ENCODE measurements around the gene SNCG.
"Not testable (repeated sequence)": the region's sequence is repeated elsewhere in the genome, so short reads cannot be mapped to it uniquely, and the experiment has no call there.

Gene SNCG

DNA sequence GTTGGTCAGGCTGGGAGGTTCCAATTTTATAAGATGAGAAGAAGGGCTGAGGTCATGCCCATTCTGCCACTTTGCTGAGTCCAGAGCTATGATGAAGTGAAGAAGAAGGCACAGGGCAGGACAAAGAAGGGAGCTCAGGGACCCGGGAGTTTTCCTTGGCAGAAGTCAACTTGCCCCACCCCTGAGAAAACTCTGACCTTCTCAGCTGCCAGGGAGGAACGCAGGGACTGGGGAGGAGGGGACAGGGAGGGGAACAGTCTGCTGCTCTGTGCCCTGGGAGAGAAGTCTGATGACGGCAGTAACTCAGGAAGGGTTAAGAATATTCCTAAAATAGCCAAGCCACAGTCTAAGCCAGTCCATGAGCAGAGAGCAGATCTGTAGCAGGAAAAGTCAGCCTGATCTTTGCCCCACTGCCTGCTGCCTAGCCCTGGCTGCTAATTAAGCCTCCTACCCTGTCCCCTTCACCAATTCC, 21.6 kb downstream of the SNCG start:
- DNase-seq, result no peak

- not testable (repeated sequence) for DNase-seq
Measured at GRCh38 chr10:86981020-86981419, 22.6 kb downstream of the SNCG start.

DNA sequence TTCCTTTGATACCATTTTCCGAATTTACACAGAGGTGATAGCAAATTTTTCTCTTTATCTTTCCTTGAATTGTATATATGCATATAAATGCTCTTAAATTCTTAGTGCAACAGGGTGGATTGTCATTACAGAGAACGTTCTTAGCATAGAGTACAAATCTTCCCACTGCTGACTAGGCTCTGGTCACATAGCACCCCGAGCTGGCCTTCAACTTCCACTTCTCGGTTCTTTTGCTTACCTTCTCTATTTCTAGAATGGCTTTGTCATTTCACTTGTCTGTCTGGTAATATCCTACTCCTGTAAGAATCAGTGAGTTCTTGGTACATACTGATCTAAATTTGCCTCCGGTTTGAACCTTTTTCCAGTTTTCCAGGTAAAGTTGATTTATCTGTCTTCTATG, 23.3 kb downstream of the SNCG start:
- DNase-seq, result no peak

DNA sequence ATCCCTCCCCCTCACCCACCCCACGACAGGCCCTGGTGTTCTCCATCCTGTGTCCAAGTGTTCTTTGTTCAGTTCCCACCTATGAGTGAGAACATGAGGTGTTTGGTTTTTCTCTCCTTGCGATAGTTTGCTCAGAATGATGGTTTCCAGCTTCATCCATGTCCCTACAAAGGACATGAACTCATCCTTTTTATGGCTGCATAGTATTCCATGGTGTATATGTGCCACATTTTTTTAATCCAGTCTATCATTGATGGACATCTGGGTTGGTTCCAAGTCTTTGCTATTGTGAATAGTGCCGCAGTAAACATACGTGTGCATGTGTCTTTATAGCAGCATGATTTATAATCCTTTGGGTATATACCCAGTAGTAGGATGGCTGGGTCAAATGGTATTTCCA, 26.1 kb downstream of the SNCG start:
- not testable (repeated sequence) for DNase-seq

GRCh38 chr10:86988520-86988919, 30.1 kb downstream of the SNCG start:
- no peak for DNase-seq

DNA sequence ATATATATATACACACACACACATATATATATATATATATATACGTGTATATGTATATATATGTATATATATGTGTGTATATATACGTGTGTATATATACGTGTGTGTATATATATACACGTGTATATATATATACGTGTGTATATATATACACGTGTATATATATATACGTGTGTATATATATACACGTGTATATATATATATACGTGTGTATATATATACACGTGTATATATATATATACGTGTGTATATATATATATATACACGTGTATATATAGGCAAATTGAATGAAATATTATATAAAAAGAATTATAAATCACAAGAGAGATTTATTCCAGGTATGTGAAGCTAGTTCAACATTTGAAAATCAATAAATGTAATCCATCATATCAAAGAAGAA, 33.0 kb downstream of the SNCG start:
- not testable (repeated sequence) for DNase-seq

GRCh38 chr10:86992456-86992855, 34.1 kb downstream of the SNCG start:
- DNase-seq, result no peak

GRCh38 chr10:86992929-86993328, 34.5 kb downstream of the SNCG start:
- no peak for DNase-seq

DNA sequence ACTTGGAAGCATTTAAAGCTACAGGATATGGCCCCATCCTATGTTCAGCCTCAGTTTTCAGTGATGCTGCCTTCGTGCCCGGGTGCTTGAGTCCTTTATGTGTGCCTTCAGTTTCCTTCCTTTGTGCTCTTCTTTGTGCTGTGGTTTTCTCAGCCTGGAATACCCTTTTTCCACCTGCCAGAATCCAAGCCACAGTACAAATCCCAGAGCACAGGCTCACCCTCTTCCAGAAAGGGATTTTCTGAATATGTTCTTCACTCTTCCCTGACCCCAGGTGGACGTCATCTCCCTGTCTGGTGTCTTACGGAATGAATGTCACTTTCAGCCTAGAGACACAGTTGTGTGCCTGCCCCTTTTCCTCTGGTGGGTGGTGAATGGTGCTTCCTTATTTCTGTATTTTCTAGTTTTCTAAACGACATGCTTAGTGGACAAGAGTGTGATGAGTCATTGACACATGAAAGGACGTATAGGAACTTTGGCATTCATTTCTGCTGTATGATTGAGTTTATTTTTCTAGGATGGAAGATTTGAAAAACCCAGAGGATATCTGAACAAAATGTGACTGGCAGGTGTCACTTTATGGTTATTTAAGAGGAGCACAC, 41.5 kb downstream of the SNCG start:
- not testable (repeated sequence) for DNase-seq

DNA sequence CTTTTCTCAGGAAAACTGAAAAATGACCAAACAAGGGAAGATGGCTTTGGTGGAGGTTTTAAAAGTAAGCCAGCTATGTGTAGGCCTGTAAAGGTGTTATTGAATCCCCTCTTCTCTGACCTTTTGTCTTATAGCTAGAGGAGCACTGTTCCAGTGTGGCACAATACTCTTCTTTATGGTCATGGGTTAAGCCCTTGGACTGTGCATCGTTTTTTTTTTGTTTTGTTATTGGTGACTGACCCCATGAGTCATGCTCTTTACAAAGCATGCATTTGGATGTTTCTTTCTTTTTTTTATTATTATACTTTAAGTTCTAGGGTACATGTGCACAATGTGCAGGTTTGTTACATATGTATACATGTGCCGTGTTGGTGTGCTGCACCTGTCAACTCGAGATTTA, 42.1 kb downstream of the SNCG start:
- DNase-seq, result no peak

- not testable (repeated sequence) for DNase-seq
Measured at GRCh38 chr10:87007124-87007523, 48.7 kb downstream of the SNCG start.

DNA sequence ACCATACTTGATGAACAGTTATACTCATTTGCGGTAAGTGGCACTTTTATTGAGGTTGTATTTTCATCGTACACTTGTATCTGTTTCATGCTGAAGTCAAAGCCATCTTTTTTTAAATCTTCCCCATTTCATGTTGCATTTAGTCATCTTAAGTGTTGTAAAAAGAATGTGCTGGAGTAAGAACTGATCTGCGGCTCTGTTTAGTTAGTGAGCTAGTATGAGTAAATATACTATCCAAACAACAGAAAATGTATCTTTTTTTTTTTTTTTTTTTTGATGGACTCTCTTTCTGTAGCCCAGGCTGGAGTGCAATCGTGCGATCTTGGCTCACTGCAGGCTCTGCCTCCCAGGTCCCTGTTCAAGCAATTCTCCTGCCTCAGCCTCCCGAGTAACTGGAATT, 49.3 kb downstream of the SNCG start:
- not testable (repeated sequence) for DNase-seq

GRCh38 chr10:87008303-87008702, 49.9 kb downstream of the SNCG start:
- DNase-seq, result not testable (repeated sequence)

DNA sequence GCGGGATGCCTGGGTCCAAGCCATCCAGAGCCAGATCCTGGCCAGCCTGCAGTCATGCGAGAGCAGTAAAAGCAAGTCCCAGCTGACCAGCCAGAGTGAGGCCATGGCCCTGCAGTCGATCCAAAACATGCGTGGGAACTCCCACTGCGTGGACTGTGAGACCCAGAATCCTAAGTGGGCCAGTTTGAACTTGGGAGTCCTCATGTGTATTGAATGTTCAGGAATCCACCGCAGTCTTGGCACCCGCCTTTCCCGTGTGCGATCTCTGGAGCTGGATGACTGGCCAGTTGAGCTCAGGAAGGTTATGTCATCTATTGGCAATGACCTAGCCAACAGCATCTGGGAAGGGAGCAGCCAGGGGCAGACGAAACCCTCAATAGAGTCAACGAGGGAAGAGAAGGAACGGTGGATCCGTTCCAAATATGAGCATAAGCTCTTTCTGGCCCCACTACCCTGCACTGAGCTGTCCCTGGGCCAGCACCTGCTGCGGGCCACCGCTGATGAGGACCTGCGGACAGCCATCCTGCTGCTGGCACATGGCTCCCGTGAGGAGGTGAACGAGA, 50.8 kb downstream of the SNCG start:
- not testable (repeated sequence) for DNase-seq

Measured in midbrain (tissue), 1 donor.